Stimulated activated CD4-positive, alpha-beta T cell treated with anti-CD3 and anti-CD28 coated beads, TNF-alpha, amount 100 ng/mL, for 1 hour (primary cell): Measurements from ENCODE around the gene ARHGAP24.
"Not testable (repeated sequence)": the region's sequence is repeated elsewhere in the genome, so short reads cannot be mapped to it uniquely, and the experiment has no call there.

Experiments
- DNase-seq, 3 donors: peaks; one replicate each; pipeline ENCODE4 v3.0.0-alpha.2; 2020; ENCODE audit warnings: low read depth in 3 of 3, low spot score in 1 of 3

Gene ARHGAP24

DNA sequence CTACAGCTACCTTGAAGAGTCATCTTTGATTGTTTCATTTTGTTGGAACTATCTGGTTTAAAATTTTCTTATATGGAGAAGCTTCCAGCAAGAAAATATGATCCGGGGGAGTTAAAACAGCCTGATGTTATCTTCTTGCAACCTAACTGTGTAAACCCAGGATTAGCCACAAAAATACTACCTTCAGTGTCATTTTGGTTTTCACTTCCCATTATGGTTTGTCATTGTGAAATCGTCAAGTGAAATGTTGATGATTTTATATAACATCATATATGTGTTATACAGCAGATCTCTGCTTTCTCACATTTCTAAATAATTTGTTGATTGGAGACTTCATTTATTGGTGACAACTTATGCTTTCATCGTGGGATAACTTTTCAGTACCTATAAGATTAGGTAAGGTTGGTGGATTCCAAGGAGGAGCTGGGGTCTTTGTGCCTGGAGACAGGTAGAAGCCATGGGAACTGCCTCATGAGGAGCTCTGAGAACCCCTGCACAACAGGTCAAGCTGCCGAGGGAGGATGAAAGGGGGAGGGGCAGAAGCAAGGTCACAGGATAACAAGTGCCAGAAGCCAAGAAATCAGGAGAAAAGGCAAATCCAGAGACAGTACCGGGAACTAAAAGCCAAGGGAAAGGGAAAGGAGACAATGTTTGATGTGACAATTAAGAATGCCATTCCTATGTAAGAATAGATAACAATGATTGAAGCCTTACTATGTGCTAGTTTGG, 7.2 kb downstream of the ARHGAP24 start:
- DNase-seq, result no peak

DNA sequence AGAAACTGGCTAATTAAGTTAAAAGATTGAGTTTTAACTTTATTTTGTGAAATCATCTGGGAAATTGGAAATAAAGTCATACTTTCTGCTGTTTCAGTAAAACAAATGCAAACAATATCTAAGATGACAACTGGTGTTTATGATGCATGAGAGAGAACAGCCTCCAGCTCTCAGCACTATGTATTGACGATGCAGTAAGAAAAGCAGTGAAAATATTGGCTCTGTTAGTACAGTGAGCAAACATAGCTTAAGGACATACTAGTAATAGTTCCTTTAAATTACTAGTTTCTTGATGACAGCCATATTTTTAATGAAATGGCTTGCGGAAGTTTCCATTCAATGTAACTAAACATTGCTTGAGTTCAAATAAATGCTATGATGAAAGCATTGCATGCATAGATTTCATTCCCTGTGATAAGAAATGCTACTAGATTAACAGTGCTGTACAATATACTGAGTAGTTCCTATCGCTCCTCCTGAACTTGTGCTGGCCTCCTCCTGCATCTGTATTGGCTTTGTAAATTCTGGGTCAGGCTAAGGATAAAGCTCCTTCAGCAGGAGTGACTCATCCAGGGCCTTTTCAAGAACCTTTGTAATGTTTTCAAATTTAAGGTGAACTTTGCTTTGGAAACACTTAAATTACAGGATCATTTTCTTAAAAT, 11.6 kb downstream of the ARHGAP24 start:
- DNase-seq, result no peak

GRCh38 chr4:85488416-85488815, 13.5 kb downstream of the ARHGAP24 start:
- DNase-seq, result no peak

DNA sequence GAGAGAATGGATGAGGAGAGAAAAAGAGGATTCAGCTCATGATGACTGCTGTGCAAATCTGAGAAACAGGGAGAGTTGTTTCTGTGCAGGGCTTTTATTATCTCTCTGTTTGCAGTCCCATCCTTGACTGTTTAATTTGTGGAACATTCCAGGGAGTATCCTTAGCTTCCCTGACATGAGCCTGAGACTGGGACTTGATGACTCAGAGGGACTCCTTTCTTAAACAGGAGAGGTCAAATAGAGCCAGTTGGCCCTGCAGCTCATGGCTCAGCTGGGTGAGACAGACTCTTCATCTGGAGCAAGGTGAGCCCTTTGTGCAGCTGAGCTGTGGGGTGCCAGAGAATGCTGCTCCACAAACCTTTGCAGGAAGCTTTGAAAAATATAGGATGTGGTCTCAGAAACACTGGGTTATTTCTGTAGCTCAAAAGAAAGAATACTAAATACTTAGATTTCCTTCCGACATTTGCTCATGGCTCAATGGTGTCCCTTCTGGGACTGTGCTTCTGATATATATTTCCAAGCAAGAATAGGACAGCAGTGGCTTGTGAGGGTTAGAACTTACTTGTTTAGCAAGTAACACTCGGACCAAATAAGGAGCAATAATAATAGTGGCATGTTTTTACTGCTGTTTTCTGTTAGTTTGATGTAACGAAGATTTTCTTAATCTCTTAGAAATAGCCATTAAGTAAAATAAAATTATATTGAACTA, 14.5 kb downstream of the ARHGAP24 start:
- no peak for DNase-seq

- no peak for DNase-seq
Measured at GRCh38 chr4:85491527-85491926, 16.6 kb downstream of the ARHGAP24 start.

DNA sequence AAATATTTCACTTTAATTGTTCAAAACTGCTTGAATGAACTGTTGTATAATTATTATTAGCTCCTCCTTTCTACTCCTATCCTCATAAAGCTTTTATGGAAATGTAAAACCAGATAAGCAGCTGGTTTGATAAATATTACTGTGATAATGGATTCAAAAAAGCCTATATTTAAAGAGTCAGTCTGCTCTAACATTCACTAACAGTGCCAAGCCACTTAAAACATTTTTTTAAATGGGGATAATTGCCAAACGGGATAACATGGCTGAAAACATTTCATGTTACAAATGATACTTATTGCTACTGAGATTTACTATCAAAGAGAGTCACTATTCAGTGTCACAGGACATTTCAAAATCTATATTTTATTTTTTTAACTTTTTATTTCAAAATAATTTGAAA, 17.4 kb downstream of the ARHGAP24 start:
- DNase-seq, result no peak

GRCh38 chr4:85495621-85496020, 20.7 kb downstream of the ARHGAP24 start:
- no peak for DNase-seq

DNA sequence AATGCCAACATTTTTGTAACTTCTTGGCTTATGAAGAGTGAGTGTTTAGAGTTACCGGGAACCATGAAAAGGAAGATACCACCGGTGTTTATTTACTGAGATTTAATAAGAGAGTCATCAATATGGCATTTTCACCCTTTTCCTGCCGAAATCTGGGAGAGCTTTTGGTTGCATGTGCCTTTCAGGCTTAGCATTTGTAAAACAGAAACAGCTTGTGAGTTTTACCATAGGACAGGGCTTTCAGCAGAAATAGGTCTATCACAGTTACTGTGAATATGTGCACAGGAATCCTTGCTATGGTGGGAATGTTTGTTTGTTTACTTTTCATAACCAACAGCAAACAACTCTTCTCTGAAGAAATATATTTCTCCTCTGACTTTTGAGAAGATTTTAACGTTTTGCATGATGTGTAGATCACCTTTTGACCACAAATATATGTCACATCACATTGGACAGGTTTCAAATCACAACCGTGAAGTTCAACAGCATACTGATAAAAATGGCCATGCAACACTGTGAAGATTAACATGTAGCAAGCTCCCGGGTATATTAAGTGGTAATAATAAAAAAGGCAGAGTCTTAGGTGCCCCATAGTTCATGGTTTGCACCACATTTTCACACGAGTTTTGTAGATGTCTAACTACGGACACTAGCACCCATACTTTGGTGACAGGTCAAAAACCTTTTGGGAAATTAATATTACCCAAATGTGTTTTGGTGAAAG, 21.3 kb downstream of the ARHGAP24 start:
- DNase-seq, result no peak

DNA sequence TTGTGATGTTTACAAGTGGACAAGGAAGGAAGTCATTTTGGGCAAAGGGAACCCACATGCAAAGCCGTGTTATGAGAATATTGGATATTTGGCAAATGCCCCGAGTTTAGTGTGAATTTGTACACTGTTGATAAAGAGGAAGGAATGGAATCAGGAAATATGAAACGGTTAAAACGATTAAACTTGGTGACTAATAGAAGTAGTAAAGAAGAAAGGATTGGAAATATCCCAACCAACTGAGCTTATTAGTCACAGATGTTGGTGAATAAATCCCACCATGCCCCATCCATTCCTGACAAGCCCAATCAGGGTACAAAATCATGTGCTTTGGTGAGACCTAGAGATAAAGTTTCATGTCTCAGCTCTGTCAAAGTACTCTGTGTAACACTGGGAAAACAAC, 22.0 kb downstream of the ARHGAP24 start:
- no peak for DNase-seq

- DNase-seq, result no peak
Measured at GRCh38 chr4:85498068-85498733, 23.3 kb downstream of the ARHGAP24 start.

- no peak for DNase-seq
Measured at GRCh38 chr4:85499573-85499972, 24.6 kb downstream of the ARHGAP24 start.

- DNase-seq, result no peak
Measured at GRCh38 chr4:85500110-85500867, 25.3 kb downstream of the ARHGAP24 start.

GRCh38 chr4:85501145-85501544, 26.2 kb downstream of the ARHGAP24 start:
- DNase-seq, result not testable (repeated sequence)

- no peak for DNase-seq
Measured at GRCh38 chr4:85508654-85509053, 33.7 kb downstream of the ARHGAP24 start.

DNA sequence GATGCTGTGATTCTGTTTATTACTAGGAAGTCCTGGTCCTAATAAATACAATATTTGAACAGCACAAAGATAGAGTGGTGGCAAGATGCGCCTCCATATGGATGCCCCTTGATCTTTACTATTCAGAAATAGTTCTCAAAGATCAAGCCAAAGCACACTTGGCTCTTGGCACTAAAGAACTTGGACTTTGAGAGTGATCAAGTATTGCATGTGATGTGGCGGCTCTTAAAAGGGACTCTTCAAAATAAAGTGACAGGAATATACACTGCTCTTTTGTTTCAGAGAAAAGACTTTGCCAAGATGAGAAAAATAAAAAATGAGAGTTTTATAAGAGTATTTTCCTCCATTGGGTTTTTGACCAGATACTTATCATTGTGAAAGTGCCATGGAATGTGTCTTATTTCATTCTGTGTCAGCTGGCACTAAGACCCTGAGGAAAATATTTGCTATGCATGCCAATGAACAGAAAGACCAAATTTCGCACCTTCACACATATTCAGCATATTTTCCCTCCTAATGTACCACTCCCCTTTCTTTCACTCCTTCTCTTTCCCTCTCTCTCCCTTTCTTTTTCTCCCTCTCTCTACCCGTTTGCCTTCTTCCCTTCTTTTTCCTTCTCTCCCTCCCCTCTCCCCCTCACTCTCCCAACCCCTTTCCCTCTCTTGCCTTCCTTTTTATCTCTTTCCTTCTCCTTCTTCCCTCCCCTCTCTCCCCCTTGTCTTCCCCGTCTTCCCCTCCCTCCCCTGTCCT, 35.1 kb downstream of the ARHGAP24 start:
- no peak for DNase-seq

DNA sequence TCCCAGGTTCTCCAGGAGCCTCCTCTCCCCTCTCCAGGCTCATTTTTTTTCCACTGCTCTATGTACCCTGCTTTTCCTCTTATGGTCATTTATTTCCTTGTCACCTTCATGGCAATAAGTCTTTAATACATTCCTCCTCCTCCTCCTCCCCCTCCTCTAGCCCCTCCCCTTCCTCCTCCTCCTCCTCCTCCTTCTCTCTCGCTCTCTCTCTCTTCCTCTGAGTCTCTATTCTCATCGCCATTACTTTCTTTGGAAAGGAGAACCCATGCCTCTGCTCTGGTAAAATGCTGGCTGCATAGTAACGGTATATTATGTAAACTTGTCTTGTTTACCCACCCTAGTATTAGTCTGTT, 35.7 kb downstream of the ARHGAP24 start:
- DNase-seq, result no peak

DNA sequence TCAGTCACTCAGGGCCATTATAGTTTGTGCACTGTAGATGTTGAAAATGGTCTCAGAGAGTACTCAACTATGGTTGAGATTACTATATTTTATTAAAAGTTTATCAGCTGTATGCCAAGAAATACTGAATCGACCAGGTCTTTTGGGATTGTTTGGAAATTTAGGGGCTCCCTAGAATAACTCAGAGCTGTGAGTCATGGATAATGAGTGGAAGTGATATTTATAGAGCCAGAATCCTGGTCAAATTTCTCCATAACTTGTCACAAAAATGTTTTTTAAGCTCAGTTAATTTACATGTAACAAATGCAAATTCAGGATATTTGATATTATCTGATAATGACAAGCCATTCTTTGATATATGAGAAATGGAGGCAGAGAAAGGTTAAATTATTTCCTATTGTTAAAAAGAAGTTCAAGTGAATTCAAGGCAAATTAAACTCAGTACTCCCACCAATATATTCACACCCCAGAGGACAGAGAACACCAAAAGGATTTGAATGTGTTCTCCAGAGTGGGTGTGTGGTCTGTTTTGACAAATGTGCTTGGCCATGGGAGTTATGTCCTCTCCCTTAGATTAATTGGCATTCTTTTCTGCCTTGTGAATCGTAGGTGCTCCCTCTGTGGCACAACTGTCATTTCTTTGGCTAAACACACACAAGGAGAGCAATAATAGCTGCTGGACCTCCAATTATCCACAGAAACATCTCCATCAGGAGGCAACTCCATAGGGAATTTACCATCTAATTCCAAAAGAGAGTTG, 37.7 kb downstream of the ARHGAP24 start:
- no peak for DNase-seq

- no peak for DNase-seq
Measured at GRCh38 chr4:85514117-85514516, 39.2 kb downstream of the ARHGAP24 start.

- DNase-seq, result no peak
Measured at GRCh38 chr4:85514783-85515182, 39.8 kb downstream of the ARHGAP24 start.
